ENCODE data around the gene WBP2NL. TPM values are rescaled to one million over a fixed set of nuclear protein-coding genes. Genes with fewer than 3 reads are reported as not detected.

Gene WBP2NL
- total RNA-seq, 1 donor from 2014 or later, result 0.26 TPM

DNA sequence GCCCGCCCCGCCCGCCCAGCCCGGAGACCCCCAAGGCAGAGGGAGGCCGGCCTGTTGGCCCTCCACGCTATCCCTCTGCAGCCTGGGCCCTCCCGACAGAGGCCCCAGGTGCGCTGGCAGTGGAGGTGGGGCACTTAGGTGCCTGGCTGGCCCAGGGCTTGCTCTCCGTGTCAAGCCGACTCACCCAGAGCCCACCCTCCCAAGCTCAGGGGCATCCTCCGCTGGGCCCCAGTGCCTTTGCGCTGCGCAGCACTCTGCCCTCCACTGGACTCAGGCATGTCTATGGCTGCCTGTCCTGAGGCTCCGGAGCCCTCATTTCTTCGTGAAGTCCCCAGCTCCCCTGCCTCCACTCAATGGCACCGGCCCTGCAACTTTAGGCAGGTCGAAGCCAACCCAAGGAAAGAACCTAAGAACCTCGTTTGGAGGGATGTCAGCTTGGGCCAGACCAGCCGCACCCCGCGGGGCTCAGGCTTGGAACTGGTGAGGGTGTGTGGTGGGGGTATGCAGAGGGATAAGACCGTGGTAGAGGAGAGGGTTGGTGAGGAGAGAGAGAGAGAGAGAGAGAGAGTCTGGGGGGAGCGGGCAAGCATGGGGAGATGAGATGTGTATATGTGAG is 40.5 kb upstream of the WBP2NL start:
- no peak for DNase-seq (ENCODE audit: low read depth)
- TF ChIP-seq, protein P1, sequence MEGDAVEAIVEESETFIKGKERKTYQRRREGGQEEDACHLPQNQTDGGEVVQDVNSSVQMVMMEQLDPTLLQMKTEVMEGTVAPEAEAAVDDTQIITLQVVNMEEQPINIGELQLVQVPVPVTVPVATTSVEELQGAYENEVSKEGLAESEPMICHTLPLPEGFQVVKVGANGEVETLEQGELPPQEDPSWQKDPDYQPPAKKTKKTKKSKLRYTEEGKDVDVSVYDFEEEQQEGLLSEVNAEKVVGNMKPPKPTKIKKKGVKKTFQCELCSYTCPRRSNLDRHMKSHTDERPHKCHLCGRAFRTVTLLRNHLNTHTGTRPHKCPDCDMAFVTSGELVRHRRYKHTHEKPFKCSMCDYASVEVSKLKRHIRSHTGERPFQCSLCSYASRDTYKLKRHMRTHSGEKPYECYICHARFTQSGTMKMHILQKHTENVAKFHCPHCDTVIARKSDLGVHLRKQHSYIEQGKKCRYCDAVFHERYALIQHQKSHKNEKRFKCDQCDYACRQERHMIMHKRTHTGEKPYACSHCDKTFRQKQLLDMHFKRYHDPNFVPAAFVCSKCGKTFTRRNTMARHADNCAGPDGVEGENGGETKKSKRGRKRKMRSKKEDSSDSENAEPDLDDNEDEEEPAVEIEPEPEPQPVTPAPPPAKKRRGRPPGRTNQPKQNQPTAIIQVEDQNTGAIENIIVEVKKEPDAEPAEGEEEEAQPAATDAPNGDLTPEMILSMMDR (IDR thresholded peaks at IDR 0.05; ENCODE audit: insufficient read depth, low read length, severe bottlenecking), result no peak
- no peak for FAIRE-seq

DNA sequence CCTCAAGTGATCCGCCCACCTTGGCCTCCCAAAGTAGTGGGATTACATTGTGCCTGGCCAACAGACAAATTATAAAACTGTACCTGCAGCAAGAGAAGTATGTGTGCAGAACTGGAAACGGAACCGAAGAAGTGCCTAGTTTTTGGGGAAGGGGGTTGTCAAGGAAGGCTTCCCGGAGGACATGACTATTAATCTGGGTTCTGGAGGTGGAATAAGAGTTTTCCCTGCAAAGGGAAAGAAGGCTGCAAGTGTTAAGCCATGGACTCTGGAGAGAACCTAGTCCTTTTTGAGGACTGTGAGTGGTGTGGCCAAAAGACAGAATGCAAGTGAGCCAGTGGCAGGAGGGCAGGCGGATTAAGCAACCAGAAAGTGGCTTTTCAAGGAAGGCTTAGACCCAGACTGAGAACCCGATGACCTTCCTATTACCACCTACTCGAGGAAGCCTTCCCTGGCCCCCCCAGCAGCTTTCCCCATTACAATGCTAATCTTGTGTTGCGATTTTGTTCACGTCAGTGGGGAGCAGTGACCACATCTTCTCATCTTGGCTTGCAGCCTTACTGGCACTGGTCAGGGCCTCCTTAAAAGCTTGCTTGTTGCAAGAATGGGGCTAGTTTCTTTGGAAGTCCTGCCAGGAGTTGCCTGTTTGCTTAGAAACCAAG is 35.0 kb upstream of the WBP2NL start:
- no peaks in the 10 kb centered on the region for H3K36me3 ChIP-seq (ENCODE audit: control insufficient read depth, insufficient read depth, low read length)
- no peak for FAIRE-seq
- no peak for DNase-seq (ENCODE audit: low read depth)
- TF ChIP-seq, protein P1 (IDR thresholded peaks at IDR 0.05; ENCODE audit: insufficient read depth, low read length, severe bottlenecking), result no peak
- H3K27me3 ChIP-seq (ENCODE audit: control insufficient read depth, insufficient read depth, low read length), result peaks cover 2% of the 10 kb centered on the region
- H3K4me3 ChIP-seq (ENCODE audit: low read depth, low read length), result no peak overlapping the region

More for the DNA sequence above, 40.5 kb upstream of the WBP2NL start:
- Histone ChIP-seq H3K36me3 (ENCODE audit: control insufficient read depth, insufficient read depth, low read length) (no peaks in the 10 kb centered on the region), H3K4me3 (ENCODE audit: low read depth, low read length) (peak overlapping the region; percentile 23), H3K27me3 (ENCODE audit: control insufficient read depth, insufficient read depth, low read length) (peaks cover 2% of the 10 kb centered on the region)

DNA sequence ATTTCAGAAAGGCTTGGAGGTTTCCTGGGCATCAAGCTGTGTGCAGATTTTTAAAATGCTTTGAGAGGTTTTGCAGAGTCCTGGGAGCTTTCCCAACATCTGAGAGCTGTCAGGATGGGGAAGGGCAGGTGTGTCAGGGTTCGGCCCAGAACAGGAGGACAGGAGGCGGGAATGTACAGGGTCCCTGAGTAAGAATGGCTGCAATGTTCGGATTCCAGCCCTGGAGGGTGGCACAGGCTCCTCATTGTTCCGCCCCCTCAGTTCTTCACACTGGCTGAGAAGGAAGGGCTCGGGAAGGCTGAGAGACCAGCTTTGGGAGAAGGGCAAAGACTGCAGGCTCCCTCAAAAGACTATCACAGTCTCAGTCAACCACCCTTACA is 34.5 kb upstream of the WBP2NL start:
- Histone ChIP-seq H3K4me3 (ENCODE audit: low read depth, low read length) (no peak overlapping the region), H3K36me3 (ENCODE audit: control insufficient read depth, insufficient read depth, low read length) (no peaks in the 10 kb centered on the region), H3K27me3 (ENCODE audit: control insufficient read depth, insufficient read depth, low read length) (peaks cover 2% of the 10 kb centered on the region)
- FAIRE-seq (no peak), DNase-seq (ENCODE audit: low read depth) (no peak)
- TF ChIP-seq, protein P1 (IDR thresholded peaks at IDR 0.05; ENCODE audit: insufficient read depth, low read length, severe bottlenecking), result no peak

DNA sequence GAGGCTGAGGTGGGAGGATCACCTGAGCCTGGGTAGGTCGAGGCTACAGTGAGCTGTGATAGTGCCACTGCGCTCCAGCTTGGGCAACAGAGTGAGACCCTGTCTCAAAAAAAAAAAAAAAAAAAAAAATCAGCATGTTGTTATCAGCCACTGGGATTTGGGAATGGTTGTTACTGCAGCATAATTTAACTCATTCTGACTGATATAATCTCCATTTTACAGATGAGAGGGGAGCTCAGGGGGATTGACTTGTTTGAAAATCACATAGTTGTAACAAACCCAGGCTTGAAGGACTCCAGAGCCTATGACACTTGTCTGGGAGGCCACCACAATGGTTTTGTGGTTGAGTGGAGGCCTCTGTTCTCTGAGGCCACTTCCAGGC is 32.4 kb upstream of the WBP2NL start:
- H3K36me3 ChIP-seq (ENCODE audit: control insufficient read depth, insufficient read depth, low read length), result no peaks in the 10 kb centered on the region
- no peak for DNase-seq (ENCODE audit: low read depth)
- TF ChIP-seq, protein P1 (IDR thresholded peaks at IDR 0.05; ENCODE audit: insufficient read depth, low read length, severe bottlenecking), result no peak
- no peak for FAIRE-seq
- H3K4me3 ChIP-seq (ENCODE audit: low read depth, low read length), result no peak overlapping the region
- H3K27me3 ChIP-seq (ENCODE audit: control insufficient read depth, insufficient read depth, low read length), result peaks cover 2% of the 10 kb centered on the region

DNA sequence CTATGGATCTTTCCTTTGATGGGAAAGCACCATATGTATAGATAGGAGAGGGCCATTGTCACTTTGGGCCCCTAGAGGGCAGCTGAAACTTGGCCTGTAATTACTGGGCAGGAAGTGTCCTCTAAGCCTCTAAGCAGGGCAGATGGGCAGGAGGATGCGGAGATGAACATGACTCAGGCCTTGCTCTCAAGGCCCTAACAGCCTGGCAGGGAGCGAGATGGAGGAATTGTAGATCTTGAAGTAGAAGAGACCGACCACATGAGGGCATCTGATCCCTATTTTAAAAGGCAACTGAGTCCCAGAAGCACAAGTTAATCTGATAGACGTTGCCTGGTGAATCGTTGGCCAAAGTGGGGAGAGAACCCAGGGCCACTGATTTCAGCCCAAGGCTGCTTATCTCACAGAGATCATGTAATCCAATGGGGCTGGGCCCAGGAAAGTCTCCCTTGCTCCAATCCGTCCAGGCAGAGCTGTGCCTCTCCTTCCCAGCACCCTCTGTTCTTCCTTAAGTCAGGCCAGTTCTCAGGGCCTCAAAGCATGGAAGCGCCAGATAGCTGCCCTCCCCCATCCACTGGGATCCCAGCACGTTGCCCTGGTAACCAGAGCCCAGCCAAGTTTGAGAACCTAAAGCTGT is 31.9 kb upstream of the WBP2NL start:
- peak; percentile 36 for FAIRE-seq

More for the DNA sequence above, 31.9 kb upstream of the WBP2NL start:
- H3K27me3 ChIP-seq (ENCODE audit: control insufficient read depth, insufficient read depth, low read length), result peaks cover 2% of the 10 kb centered on the region
- no peaks in the 10 kb centered on the region for H3K36me3 ChIP-seq (ENCODE audit: control insufficient read depth, insufficient read depth, low read length)
- peak; percentile 82 for DNase-seq (ENCODE audit: low read depth)
- H3K4me3 ChIP-seq (ENCODE audit: low read depth, low read length), result no peak overlapping the region
- TF ChIP-seq, protein P1 (IDR thresholded peaks at IDR 0.05; ENCODE audit: insufficient read depth, low read length, severe bottlenecking), result peak; percentile 46

Data from bronchial epithelial cell (primary cell).